Activated T-helper 1 cell treated with anti-CD3 and anti-CD28 coated beads, Interleukin-12 subunit alpha, Interleukin-12 subunit beta, Interleukin-2, Interleukin-4 antibody, amounts not matched to agents 30 ng/mL and 10 ng/mL and 1 ng/mL, durations not matched to agents 14 hours and 24 hours and 36 hours (primary cell): Measurements from ENCODE around the gene TMPRSS3. TPM values are rescaled to one million over a fixed set of nuclear protein-coding genes. Genes with fewer than 3 reads are reported as not detected.

Experiments used
- DNase-seq: peaks from one replicate; pipeline ENCODE4 v3.0.0; 2021; ENCODE audit warnings: low spot score
- H3K27ac Mint-ChIP-seq: one replicate; pipeline ENCODE4 v1.8.0; 2021; ENCODE audit warnings: mild to moderate bottlenecking, mixed read lengths
- H3K27me3 Mint-ChIP-seq: one replicate; pipeline ENCODE4 v1.8.0; 2022; ENCODE audit warnings: mild to moderate bottlenecking, moderate library complexity, mixed read lengths; ENCODE audit not compliant: insufficient read depth
- H3K36me3 Mint-ChIP-seq: one replicate; pipeline ENCODE4 v1.8.0; 2021; ENCODE audit warnings: low read depth, mixed read lengths
- H3K4me1 Mint-ChIP-seq: one replicate; pipeline ENCODE4 v1.8.0; 2021; ENCODE audit warnings: low read depth, mixed read lengths
- H3K4me3 Mint-ChIP-seq: one replicate; pipeline ENCODE4 v1.8.0; 2021; ENCODE audit warnings: mild to moderate bottlenecking, moderate library complexity, mixed read lengths
- H3K9me3 Mint-ChIP-seq: one replicate; pipeline ENCODE4 v1.8.0; 2021; ENCODE audit warnings: mixed read lengths
- intact Hi-C: fragments of 100-400 bp; cut with micrococcal nuclease; formaldehyde crosslinking; loops from one replicate; pipeline ENCODE4 v1.15.1; 2024
- total RNA-seq: library from RNA; stranded (reverse); gene quantifications from 2 replicates; pipeline ENCODE4 v1.2.3, GENCODE V29; 2022

TMPRSS3 gene
- total RNA-seq, 1 donor from 2014 or later = 33.7 TPM

DNA sequence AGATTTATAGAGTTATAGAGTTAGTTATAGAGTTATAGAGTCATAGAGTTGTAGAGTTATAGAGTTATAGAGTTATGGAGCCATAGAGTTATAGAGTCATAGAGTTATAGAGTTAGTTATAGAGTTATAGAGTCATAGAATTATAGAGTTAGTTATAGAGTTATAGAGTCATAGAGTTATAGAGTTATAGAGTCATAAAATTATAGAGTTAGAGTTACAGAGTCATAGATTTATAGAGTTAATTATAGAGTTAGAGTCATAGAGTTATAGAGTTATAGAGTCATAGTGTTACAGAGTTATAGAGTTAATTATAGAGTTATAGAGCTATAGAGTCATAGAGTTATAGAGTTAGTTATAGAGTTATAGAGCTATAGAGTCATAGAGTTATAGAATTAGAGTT is 40.0 kb upstream of the TMPRSS3 start:
- no peak for DNase-seq
- H3K36me3 Mint-ChIP-seq = peaks cover 96% of the 10 kb centered on the region
- peaks cover 81% of the 10 kb centered on the region for H3K4me1 Mint-ChIP-seq
- no peak overlapping the region for H3K4me3 Mint-ChIP-seq
- H3K27ac Mint-ChIP-seq = no peak overlapping the region
- peaks cover 22% of the 10 kb centered on the region for H3K9me3 Mint-ChIP-seq
- H3K27me3 Mint-ChIP-seq = no peaks in the 10 kb centered on the region
- intact Hi-C loops = no loop called here

DNA sequence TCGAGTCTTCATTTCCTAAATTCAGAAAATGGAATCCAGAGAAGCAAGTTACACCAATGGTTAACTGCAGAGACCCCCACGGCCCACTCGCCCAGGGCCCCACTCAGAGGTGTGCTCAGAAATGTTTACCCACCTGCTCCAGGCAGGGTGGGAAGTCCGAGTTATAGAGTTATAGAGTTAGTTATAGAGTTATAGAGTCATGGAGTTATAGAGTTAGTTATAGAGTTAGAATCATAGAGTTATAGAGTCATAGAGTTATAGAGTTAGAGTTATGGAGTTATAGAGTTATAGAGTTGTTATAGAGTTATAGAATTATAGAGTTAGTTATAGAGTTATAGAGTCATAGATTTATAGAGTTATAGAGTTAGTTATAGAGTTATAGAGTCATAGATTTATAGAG is 39.5 kb upstream of the TMPRSS3 start:
- Mint-ChIP-seq H3K36me3 (peaks cover 94% of the 10 kb centered on the region), H3K27me3 (no peaks in the 10 kb centered on the region), H3K27ac (no peak overlapping the region), H3K4me1 (peaks cover 77% of the 10 kb centered on the region), H3K9me3 (peaks cover 22% of the 10 kb centered on the region), H3K4me3 (no peak overlapping the region)
- no peak for DNase-seq
- intact Hi-C loops = no loop called here

DNA sequence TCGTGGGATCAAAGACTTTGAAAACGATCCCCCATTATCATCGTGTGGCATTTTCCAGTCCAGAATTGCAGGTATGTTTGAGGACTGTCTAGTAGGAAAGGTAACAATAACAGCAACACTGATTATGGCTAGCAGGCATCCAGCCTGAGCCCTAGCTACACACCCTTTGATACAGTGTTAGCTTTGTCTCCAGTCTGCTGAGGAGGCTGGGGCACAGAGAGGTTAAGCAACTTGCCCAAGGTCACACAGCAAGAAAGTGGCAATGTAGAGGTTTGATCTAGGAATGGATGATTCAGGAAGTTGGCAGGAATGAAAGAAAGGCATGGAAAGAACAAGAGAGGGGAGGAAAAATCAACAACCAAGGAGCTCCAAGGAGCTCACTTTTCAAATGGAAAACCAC is 39.0 kb upstream of the TMPRSS3 start:
- intact Hi-C loops = no loop called here
- DNase-seq = no peak
- H3K27ac Mint-ChIP-seq = peak overlapping the region; percentile 53
- H3K9me3 Mint-ChIP-seq = peaks cover 22% of the 10 kb centered on the region
- H3K36me3 Mint-ChIP-seq = peaks cover 94% of the 10 kb centered on the region
- no peak overlapping the region for H3K4me3 Mint-ChIP-seq
- peaks cover 71% of the 10 kb centered on the region for H3K4me1 Mint-ChIP-seq
- H3K27me3 Mint-ChIP-seq = no peaks in the 10 kb centered on the region

DNA sequence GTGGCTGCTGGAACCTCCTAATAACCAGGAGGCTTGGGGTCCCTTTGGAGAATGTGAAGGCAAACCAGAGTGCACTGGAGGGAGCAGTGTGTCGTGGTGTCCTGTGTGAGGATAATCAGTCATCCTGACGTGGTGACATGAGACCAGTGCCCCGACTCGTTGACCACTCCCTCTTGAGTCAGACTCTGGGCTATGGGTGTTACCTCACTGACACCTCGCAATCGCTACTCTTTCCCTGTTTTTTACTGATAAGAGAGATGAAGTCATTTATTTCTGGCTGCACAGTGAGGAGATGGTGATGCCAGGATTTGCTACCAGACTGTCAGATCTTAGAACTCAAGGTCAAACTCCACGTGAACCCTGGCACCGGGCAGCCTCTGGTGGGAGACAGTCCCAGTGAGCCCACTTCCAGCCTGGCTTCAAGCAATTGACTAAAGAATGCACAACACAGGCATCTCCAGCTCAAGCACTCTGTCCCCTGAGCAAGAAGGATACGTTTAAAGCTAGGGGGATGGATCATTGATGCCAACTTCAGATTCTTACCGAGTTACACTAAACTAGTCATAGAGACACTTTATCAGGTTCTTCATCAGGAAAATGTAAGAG is 38.2 kb upstream of the TMPRSS3 start:
- intact Hi-C loops = no loop called here
- H3K36me3 Mint-ChIP-seq = peaks cover 94% of the 10 kb centered on the region
- peaks cover 63% of the 10 kb centered on the region for H3K4me1 Mint-ChIP-seq
- H3K27me3 Mint-ChIP-seq = no peaks in the 10 kb centered on the region
- H3K4me3 Mint-ChIP-seq = no peak overlapping the region
- peak overlapping the region; percentile 44 for H3K27ac Mint-ChIP-seq
- peaks cover 22% of the 10 kb centered on the region for H3K9me3 Mint-ChIP-seq
- no peak for DNase-seq

DNA sequence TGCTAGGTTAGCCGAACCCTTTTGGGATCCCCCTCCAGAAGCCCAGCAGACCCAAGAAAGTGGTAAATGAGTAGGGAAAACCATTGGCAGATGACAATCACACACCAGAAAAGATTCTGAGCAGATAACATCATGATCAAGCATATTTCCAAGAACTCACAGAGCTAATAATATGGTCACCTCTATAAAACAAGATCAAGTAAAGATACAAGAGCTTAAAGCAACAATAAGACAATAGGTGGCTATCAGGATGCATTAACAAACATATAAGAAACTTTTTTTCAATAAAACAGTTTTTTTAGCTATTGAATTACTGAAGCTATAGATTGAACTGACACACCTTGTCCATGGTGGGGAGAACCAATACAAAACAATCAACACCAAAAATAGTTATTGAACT is 36.8 kb upstream of the TMPRSS3 start:
- DNase-seq = no peak
- Mint-ChIP-seq H3K36me3 (peaks cover 89% of the 10 kb centered on the region), H3K27ac (no peak overlapping the region), H3K4me1 (peaks cover 51% of the 10 kb centered on the region), H3K27me3 (no peaks in the 10 kb centered on the region), H3K9me3 (peaks cover 22% of the 10 kb centered on the region), H3K4me3 (no peak overlapping the region)
- intact Hi-C loops = no loop called here

DNA sequence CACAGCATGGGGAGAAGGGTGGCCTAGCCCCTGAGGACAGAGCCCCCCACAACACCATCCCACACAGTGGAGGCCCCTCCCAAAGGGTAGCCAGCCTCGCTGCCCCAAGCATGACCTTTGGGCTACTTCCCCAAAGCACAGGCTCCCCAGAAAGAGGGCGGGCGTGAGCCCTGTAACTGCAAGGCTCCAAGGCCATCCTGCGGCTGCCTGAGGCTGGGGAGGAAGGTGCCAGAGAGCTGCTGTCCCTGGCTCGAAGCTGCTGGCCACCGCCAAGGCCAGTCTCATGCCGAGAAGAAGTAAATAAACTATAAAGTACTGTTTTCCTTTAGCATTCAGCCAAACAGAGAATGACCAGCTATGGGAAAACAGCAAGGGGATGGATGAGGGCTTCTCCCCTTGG is 35.3 kb upstream of the TMPRSS3 start:
- intact Hi-C loops = no loop called here
- Mint-ChIP-seq H3K4me3 (no peak overlapping the region), H3K27me3 (no peaks in the 10 kb centered on the region), H3K36me3 (peaks cover 89% of the 10 kb centered on the region), H3K4me1 (peaks cover 49% of the 10 kb centered on the region), H3K9me3 (peaks cover 19% of the 10 kb centered on the region), H3K27ac (no peak overlapping the region)
- no peak for DNase-seq

DNA sequence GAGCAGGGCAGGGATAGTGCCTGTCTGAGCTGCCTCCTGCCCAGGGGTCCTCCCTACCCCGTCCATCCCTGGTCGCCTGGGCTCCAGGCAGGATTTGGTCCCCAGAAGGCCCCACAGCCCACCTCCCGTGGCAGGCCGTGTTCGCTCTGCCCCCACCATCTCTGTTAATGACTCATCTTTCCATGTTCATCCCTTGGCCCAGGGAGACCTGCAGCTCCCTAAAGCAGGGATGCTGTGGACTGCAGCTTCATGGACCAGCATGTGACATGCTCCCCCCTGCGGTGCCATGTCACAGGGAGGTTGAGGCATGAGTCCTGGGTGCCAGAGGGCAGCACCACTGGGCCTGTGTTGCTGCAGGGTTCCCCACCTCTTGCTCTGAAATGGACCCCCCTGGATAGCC is 34.7 kb upstream of the TMPRSS3 start:
- H3K36me3 Mint-ChIP-seq = peaks cover 87% of the 10 kb centered on the region
- no peak overlapping the region for H3K27ac Mint-ChIP-seq
- H3K27me3 Mint-ChIP-seq = no peaks in the 10 kb centered on the region
- no peak for DNase-seq
- no peak overlapping the region for H3K4me3 Mint-ChIP-seq
- intact Hi-C loops = no loop called here
- H3K9me3 Mint-ChIP-seq = peaks cover 13% of the 10 kb centered on the region
- H3K4me1 Mint-ChIP-seq = peaks cover 47% of the 10 kb centered on the region

DNA sequence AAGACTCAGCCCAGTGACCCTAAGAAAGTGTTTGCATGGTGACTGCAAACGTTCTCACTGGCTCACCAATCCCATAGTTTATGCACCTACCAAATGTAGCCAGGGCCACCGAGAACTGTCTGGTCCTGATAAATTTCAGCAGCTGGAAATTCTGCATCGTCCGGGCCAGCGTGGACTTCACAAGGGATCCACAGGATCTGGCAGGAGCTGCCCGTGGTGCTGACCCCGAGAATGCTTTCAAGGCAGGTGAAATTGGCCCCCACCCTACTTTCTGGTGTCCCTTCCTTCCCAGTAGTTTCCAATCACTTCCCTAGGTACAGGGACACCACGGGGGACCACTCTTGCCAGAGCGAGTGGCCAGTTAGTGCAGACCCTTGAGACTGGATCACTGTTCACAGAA is 34.0 kb upstream of the TMPRSS3 start:
- peaks cover 12% of the 10 kb centered on the region for H3K9me3 Mint-ChIP-seq
- peaks cover 85% of the 10 kb centered on the region for H3K36me3 Mint-ChIP-seq
- no peak for DNase-seq
- intact Hi-C loops = no loop called here
- H3K27ac Mint-ChIP-seq = no peak overlapping the region
- no peak overlapping the region for H3K4me3 Mint-ChIP-seq
- H3K4me1 Mint-ChIP-seq = peaks cover 47% of the 10 kb centered on the region
- H3K27me3 Mint-ChIP-seq = no peaks in the 10 kb centered on the region

DNA sequence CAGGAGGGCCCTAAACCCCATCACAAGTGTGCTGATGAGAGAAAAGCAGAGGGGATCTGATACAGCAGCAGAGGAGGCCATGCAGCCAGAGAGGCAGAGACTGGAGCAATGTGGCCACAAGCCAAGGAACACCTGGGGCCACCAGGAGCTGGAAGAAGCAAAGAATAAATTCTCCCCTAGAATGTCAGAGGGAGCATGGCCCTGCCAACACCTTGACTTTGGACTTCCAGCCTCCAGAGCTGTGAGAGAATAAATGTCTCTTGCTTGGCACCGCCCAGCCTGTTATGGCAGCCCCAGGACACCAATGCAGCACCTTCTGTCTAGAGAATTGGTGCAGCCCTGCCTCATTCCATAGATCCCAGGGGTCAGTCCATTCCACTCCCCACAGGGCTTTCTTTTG is 33.2 kb upstream of the TMPRSS3 start:
- no peak for DNase-seq
- no peak overlapping the region for H3K4me3 Mint-ChIP-seq
- H3K27me3 Mint-ChIP-seq = no peaks in the 10 kb centered on the region
- peaks cover 47% of the 10 kb centered on the region for H3K4me1 Mint-ChIP-seq
- H3K9me3 Mint-ChIP-seq = peaks cover 6% of the 10 kb centered on the region
- intact Hi-C loops = no loop called here
- H3K36me3 Mint-ChIP-seq = peaks cover 82% of the 10 kb centered on the region
- H3K27ac Mint-ChIP-seq = no peak overlapping the region

DNA sequence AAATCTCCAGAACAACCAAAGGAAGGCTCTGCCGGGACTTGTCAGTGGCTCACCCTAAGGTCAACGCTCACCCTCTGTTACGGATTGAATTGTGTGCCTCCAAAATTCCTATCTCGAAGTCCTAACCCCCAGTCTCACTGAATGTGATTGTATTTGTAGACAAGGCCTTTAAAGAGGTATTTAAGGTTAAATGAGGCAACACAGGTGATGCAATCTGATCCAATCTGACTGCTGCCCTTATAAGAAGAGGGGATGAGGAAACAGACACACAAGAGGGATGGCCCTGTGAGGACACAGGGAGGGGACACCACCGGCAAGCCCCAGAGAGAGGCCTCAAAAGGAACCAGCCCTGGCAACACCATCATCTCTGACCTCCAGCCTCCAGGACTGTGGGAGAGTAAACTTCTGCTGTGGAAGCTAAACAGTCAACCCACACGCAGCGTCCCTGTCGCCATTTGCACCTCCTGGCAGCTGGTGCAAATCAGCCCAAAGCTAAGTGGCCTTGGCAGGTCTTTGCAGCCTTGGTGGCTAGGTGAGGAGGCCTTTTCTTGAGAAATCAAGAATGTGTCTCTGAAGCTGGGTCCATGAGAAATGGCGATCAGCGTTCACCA is 32.1 kb upstream of the TMPRSS3 start:
- DNase-seq = no peak
- Mint-ChIP-seq H3K27ac (no peak overlapping the region), H3K4me3 (no peak overlapping the region), H3K36me3 (peaks cover 83% of the 10 kb centered on the region), H3K9me3 (peaks cover 6% of the 10 kb centered on the region), H3K27me3 (no peaks in the 10 kb centered on the region), H3K4me1 (peaks cover 48% of the 10 kb centered on the region)
- intact Hi-C loops = no loop called here

DNA sequence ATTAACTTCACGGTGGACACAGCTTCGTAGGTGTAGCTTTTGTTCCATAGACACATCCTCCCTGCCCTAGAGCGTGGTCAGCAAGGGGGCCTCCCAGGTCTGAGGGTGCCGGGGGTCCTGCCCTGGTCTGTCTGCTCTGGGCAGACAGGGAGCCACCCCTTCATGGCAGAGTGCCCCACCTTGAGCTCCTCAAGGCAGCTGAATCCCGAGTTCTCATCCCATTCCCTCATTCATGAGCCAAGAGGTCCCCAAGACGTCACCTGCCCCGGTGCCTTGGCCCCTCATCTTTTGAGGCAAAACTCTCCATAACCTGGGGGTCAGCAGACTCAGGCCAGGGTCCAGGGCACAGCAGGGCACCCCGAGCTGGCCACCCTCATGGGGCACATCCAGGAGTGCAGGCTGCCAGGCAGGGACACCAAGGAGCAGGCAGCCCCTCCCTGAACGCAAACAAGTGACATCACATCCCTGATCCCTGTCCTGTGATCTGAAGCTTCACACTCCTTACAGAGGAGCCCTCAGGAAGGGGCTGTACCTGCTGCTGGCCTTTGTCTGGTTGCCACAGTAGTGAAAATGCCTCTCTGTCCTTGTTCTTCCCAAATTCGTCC is 31.1 kb upstream of the TMPRSS3 start:
- H3K27me3 Mint-ChIP-seq = no peaks in the 10 kb centered on the region

DNA sequence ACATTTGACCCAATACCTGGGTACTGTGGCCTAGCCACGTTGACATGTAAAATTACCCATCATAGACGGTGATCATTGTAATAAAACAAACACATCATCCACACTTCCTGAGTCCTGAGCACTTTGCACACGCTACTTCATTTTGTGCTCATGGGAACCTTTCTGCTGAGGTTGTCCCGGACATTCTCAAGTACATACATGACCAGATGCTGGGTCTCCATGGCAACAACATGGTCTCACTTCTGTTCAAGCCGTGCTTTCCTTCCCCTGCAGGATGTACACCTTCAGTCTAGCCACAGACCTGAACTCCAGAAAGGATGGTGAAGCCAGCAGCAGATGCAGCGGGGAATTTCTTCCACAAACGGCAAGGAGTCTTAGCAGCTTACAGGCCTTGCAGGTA is 30.6 kb upstream of the TMPRSS3 start:
- Mint-ChIP-seq H3K27ac (peak overlapping the region; percentile 45), H3K27me3 (no peaks in the 10 kb centered on the region), H3K4me1 (peaks cover 55% of the 10 kb centered on the region), H3K9me3 (peaks cover 2% of the 10 kb centered on the region), H3K36me3 (peaks cover 80% of the 10 kb centered on the region), H3K4me3 (peak overlapping the region; percentile 27)
- intact Hi-C loops = no loop called here
- DNase-seq = no peak

More for the DNA sequence above, 31.1 kb upstream of the TMPRSS3 start:
- peaks cover 49% of the 10 kb centered on the region for H3K4me1 Mint-ChIP-seq
- no peaks in the 10 kb centered on the region for H3K9me3 Mint-ChIP-seq
- peaks cover 80% of the 10 kb centered on the region for H3K36me3 Mint-ChIP-seq
- no peak overlapping the region for H3K4me3 Mint-ChIP-seq
- no peak overlapping the region for H3K27ac Mint-ChIP-seq
- intact Hi-C loops = no loop called here
- no peak for DNase-seq

DNA sequence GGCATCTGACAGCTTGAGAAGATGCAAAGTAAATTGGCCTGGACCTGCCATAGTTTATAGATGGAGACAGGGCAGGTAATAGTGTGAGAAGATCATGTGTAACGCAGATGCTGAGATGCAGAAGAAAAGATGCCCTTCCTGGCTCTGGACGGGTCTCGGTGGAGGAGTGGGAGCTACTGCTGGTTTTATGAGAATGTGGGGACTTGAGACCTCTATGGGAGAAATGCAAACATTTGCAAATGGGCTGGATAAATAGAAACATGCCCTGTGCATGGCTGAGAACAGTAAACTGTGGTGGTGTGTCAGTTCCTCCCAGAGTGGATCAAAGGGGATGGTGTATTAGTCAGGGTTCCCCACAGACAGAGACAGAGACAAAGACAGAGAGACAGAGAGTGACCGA is 29.7 kb upstream of the TMPRSS3 start:
- intact Hi-C loops = loop anchor here (1.0 kb wide), 4 partner anchors 15 to 237 kb away; no protein-coding TSS in a partner anchor
- no peak for DNase-seq
- no peaks in the 10 kb centered on the region for H3K27me3 Mint-ChIP-seq
- H3K4me1 Mint-ChIP-seq = peaks cover 63% of the 10 kb centered on the region
- peak overlapping the region; percentile 76 for H3K4me3 Mint-ChIP-seq
- H3K36me3 Mint-ChIP-seq = peaks cover 81% of the 10 kb centered on the region
- peak overlapping the region; percentile 95 for H3K27ac Mint-ChIP-seq
- peaks cover 5% of the 10 kb centered on the region for H3K9me3 Mint-ChIP-seq
